A549 (cell line): ENCODE results near the gene TRMT5.

Experiments
- BHLHE40 ChIP-seq: IDR thresholded peaks from 2 replicates; pipeline ENCODE4 v1.6.1; 2012; ENCODE audit warnings: low read depth, low read length, inconsistent platforms
- CTCF ChIP-seq: fragments of >200 bp; sonication (Bioruptor Twin); formaldehyde crosslinking; IDR thresholded peaks from 3 replicates; pipeline ENCODE4 v1.5.1; 2016
- ELK1 ChIP-seq: fragments of 150-350 bp; IDR thresholded peaks from 2 replicates; pipeline ENCODE4 v1.6.1; 2014; ENCODE audit warnings: low read depth, mild to moderate bottlenecking, low read length
- EP300 ChIP-seq, 2 experiments: fragments of >200 bp; sonication (Bioruptor Twin); formaldehyde crosslinking; IDR thresholded peaks; 2 replicates in 1 of 2; 3 replicates in 1 of 2; pipeline ENCODE4 v1.6.1; 2016 to 2017
- FOXS1 ChIP-seq: fragments of 250-450 bp; sonication (Bioruptor Pico); IDR thresholded peaks from 2 replicates; pipeline ENCODE4 v1.5.0; 2020; ENCODE audit warnings: mild to moderate bottlenecking, moderate library complexity
- HEYL ChIP-seq: fragments of 250-450 bp; sonication (Bioruptor Pico); IDR thresholded peaks from 2 replicates; pipeline ENCODE4 v1.8.0; 2021; ENCODE audit warnings: mild to moderate bottlenecking, moderate library complexity
- JUN ChIP-seq, 2 experiments: fragments of >200 bp; sonication (Bioruptor Twin); formaldehyde crosslinking; IDR thresholded peaks; 2 replicates in 1 of 2; 3 replicates in 1 of 2; pipeline ENCODE4 v1.6.1; 2016 to 2017
- JUNB ChIP-seq: fragments of >200 bp; sonication (Bioruptor Twin); formaldehyde crosslinking; IDR thresholded peaks from 2 replicates; pipeline ENCODE4 v1.6.1; 2016
- NFE2L2 ChIP-seq: fragments of 150-350 bp; conservative IDR thresholded peaks from 2 replicates; pipeline ENCODE4 v1.6.1; 2014; ENCODE audit warnings: low read length
- POLR2A ChIP-seq: IDR thresholded peaks from 2 replicates; pipeline ENCODE4 v1.6.1; 2012; ENCODE audit warnings: mild to moderate bottlenecking, low read length
- REST ChIP-seq: fragments of 200-600 bp; sonication (generic); IDR thresholded peaks from 2 replicates; pipeline ENCODE4 v1.6.1; 2016; ENCODE audit warnings: antibody characterized with exemption, mild to moderate bottlenecking, moderate library complexity
- RNF2 ChIP-seq: fragments of 200-600 bp; sonication (generic); IDR thresholded peaks from 2 replicates; pipeline ENCODE4 v1.6.1; 2016; ENCODE audit warnings: low read depth, mild to moderate bottlenecking, antibody characterized with exemption, moderate library complexity, borderline replicate concordance
- SREBF2 ChIP-seq: fragments of 450-650 bp; IDR thresholded peaks from 2 replicates; pipeline ENCODE4 v1.6.1; 2014; ENCODE audit warnings: mild to moderate bottlenecking, moderate library complexity

- no peak for TF ChIP-seq EP300 (IDR thresholded peaks at IDR 0.05)
- no peak for TF ChIP-seq POLR2A
- TF ChIP-seq HEYL (CRISPR knock-in tag): no peak
- TF ChIP-seq CTCF: no peak
- TF ChIP-seq SREBF2: no peak
- no peak for TF ChIP-seq JUNB
- TF ChIP-seq NFE2L2: no peak
- TF ChIP-seq JUN (IDR thresholded peaks at IDR 0.05): no peak
- TF ChIP-seq ELK1: no peak
- no peak for TF ChIP-seq FOXS1 (CRISPR knock-in tag)
- no peak for TF ChIP-seq RNF2
- no peak for TF ChIP-seq REST
- TF ChIP-seq BHLHE40: no peak
Observed at GRCh38 chr14:60946773-60947172, 34.1 kb downstream of the TRMT5 start.
